Measurements from ENCODE around the gene CACNA2D3.

DNA sequence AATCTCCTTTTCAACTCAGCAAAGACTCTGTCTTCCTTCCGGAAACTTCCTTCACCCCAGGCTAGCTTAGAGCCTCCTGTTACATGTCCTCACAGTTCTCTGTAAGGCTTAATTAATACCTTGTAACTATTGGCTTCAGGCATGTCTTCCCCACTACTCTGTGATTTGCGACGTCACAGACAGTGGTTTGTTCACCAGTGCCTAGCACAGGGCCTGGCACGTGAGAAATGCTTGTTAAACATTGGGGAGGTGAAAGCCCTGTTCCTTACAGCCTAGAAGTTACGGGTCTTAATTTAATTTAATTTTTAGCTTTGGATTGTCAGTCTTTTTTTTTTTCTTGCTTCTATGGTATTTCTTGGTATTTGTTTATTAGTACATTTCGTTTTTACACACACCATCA is 36.4 kb upstream of the CACNA2D3 start:
- TF ChIP-seq, protein P1, sequence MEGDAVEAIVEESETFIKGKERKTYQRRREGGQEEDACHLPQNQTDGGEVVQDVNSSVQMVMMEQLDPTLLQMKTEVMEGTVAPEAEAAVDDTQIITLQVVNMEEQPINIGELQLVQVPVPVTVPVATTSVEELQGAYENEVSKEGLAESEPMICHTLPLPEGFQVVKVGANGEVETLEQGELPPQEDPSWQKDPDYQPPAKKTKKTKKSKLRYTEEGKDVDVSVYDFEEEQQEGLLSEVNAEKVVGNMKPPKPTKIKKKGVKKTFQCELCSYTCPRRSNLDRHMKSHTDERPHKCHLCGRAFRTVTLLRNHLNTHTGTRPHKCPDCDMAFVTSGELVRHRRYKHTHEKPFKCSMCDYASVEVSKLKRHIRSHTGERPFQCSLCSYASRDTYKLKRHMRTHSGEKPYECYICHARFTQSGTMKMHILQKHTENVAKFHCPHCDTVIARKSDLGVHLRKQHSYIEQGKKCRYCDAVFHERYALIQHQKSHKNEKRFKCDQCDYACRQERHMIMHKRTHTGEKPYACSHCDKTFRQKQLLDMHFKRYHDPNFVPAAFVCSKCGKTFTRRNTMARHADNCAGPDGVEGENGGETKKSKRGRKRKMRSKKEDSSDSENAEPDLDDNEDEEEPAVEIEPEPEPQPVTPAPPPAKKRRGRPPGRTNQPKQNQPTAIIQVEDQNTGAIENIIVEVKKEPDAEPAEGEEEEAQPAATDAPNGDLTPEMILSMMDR (conservative IDR thresholded peaks at IDR 0.05) = no peak
- TF ChIP-seq EZH2 (IDR thresholded peaks at IDR 0.05; ENCODE audit: low read depth) = no peak

Data from PC-9 (cell line).